ENCODE results near the gene ARHGAP31.

DNA sequence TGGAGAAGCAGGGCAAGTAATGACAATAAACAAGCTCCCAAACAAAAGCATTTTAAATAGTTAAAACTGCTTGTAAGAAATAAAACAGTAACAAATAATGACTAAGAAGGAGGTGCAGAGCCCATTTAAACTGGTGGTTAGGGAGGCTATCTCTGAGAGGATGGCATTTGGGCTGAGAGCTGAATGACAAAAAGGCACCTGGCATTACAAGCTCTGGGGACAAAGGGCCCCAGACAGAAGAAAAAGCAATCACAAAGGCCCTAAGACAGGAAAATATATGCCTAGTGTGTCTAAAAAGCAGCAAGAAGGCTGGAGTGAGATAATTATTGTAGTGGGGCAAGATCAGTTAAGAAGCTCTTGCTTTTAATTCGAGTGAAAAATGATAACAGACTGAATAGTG, 159.6 kb downstream of the ARHGAP31 start:
- TF ChIP-seq POLR2A (IDR thresholded peaks at IDR 0.05; ENCODE audit: low read depth, low read length) (no peak), POLR2AphosphoS5 (IDR thresholded peaks at IDR 0.05; ENCODE audit: low read depth, low read length) (no peak), PAX5 (IDR thresholded peaks at IDR 0.05; ENCODE audit: insufficient read depth, low read length, severe bottlenecking) (no peak), POU2F2 (IDR thresholded peaks at IDR 0.05; ENCODE audit: low read depth, low read length) (no peak)

Measured in GM12891 (cell line).